ENCODE data around the gene EEF1AKMT2.

DNA sequence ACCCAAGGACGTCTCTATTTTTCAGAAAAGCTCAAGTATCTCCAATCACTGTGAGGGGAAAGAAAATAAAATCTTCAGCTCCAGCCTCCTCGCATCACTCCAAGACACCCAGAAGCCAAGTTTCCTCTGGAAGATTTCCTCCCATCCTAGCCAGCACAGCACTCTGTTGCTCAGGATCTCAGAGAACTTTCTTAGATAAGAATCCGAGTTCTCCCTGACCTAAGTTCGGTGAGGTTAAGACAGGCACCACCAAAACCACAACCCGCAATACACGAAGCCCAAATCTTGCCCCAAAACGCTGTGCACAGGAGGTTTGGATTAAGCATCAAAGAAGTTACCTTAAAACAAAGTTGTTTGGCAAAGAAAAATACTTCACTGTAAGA lies 51.7 kb downstream of the EEF1AKMT2 start:
- TF ChIP-seq, protein P1, sequence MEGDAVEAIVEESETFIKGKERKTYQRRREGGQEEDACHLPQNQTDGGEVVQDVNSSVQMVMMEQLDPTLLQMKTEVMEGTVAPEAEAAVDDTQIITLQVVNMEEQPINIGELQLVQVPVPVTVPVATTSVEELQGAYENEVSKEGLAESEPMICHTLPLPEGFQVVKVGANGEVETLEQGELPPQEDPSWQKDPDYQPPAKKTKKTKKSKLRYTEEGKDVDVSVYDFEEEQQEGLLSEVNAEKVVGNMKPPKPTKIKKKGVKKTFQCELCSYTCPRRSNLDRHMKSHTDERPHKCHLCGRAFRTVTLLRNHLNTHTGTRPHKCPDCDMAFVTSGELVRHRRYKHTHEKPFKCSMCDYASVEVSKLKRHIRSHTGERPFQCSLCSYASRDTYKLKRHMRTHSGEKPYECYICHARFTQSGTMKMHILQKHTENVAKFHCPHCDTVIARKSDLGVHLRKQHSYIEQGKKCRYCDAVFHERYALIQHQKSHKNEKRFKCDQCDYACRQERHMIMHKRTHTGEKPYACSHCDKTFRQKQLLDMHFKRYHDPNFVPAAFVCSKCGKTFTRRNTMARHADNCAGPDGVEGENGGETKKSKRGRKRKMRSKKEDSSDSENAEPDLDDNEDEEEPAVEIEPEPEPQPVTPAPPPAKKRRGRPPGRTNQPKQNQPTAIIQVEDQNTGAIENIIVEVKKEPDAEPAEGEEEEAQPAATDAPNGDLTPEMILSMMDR (IDR thresholded peaks at IDR 0.05): no peak
- no peak for TF ChIP-seq POLR2A (IDR thresholded peaks at IDR 0.05)
